SU-DHL-6 (cell line): ENCODE data around the gene NHSL2.

Experiments
- H2AFZ ChIP-seq: fragments of 200-600 bp; sonication (generic); 2 replicates; pipeline ENCODE4 v1.6.1; 2014; ENCODE audit warnings: low read depth, mild to moderate bottlenecking, moderate library complexity, mixed read lengths, antibody characterized with exemption, low read length; ENCODE audit not compliant: severe bottlenecking
- H3F3A ChIP-seq: fragments of 200-600 bp; shearing (Covaris generic); 2 replicates; pipeline ENCODE4 v1.6.0; 2016; ENCODE audit warnings: antibody characterized with exemption, mild to moderate bottlenecking; ENCODE audit not compliant: insufficient read depth
- H3K27ac ChIP-seq: fragments of 200-600 bp; sonication (generic); 2 replicates; pipeline ENCODE4 v1.5.1; 2016; ENCODE audit warnings: low read depth, mild to moderate bottlenecking, low read length, moderate library complexity, mixed read lengths
- H3K27me3 ChIP-seq: fragments of 200-600 bp; sonication (generic), shearing (Covaris generic); 2 replicates; pipeline ENCODE4 v1.6.0; 2014; ENCODE audit warnings: mild to moderate bottlenecking, low read length
- H3K36me3 ChIP-seq: fragments of 200-600 bp; sonication (generic); 2 replicates; pipeline ENCODE4 v1.6.1; 2014; ENCODE audit warnings: mild to moderate bottlenecking, low read length, mixed read lengths
- H3K4me2 ChIP-seq: fragments of 300-600, 200-600 bp; shearing (Covaris generic), sonication (generic); 2 replicates; pipeline ENCODE4 v1.6.0; 2014; ENCODE audit warnings: low read length, low read depth, mild to moderate bottlenecking; ENCODE audit not compliant: poor library complexity, severe bottlenecking
- H3K4me3 ChIP-seq: fragments of 200-600 bp; sonication (generic); 2 replicates; pipeline ENCODE4 v1.5.1; 2014; ENCODE audit warnings: antibody characterized with exemption, low read length, mild to moderate bottlenecking, mixed read lengths; ENCODE audit not compliant: insufficient read depth, poor library complexity, severe bottlenecking
- H3K79me2 ChIP-seq: fragments of 200-600 bp; sonication (generic); 2 replicates; pipeline ENCODE4 v1.6.1; 2014; ENCODE audit warnings: mild to moderate bottlenecking, low read length, moderate library complexity; ENCODE audit not compliant: insufficient read depth
- H3K9ac ChIP-seq: fragments of 200-600 bp; sonication (generic); 2 replicates; pipeline ENCODE4 v1.7.0; 2014; ENCODE audit warnings: mild to moderate bottlenecking, low read length
- H3K9me2 ChIP-seq: fragments of 200-600 bp; sonication (generic); replicated peaks from 2 replicates; pipeline ENCODE4 v1.6.1; 2014; ENCODE audit warnings: low read length; ENCODE audit not compliant: insufficient read depth
- H3K9me3 ChIP-seq: fragments of 200-600 bp; sonication (generic); 2 replicates; pipeline ENCODE4 v1.6.1; 2014; ENCODE audit warnings: low read length, mixed read lengths; ENCODE audit not compliant: insufficient read depth
- H4K20me1 ChIP-seq: fragments of 200-600 bp; sonication (generic); 2 replicates; pipeline ENCODE4 v1.6.1; 2014; ENCODE audit warnings: low read depth, mild to moderate bottlenecking, antibody characterized with exemption, low read length, moderate library complexity, mixed read lengths
- CTCF ChIP-seq: fragments of 200-600 bp; sonication (generic); IDR thresholded peaks from one replicate; pipeline ENCODE4 v1.5.1; 2017; ENCODE audit warnings: antibody characterized with exemption, mild to moderate bottlenecking, low read length, moderate library complexity; ENCODE audit not compliant: insufficient read depth, poor library complexity, severe bottlenecking
- EZH2phosphoT487 ChIP-seq: fragments of 200-600 bp; sonication (generic), shearing (Covaris generic); conservative IDR thresholded peaks from 2 replicates; pipeline ENCODE4 v1.6.1; 2018; ENCODE audit warnings: mild to moderate bottlenecking, antibody characterized with exemption, low read length, moderate library complexity, mixed read lengths

Gene NHSL2

GRCh38 chrX:72060921-72061490, 150.4 kb downstream of the NHSL2 start:
- no peaks in the 10 kb centered on the region for H3K9me3 ChIP-seq
- H3K9ac ChIP-seq = no peak overlapping the region
- H3K27me3 ChIP-seq = no peaks in the 10 kb centered on the region
- H3K4me3 ChIP-seq = no peak overlapping the region
- TF ChIP-seq EZH2phosphoT487 (no peak), CTCF (no peak)
- no peaks in the 10 kb centered on the region for H3F3A ChIP-seq
- H3K36me3 ChIP-seq = no peaks in the 10 kb centered on the region
- H4K20me1 ChIP-seq = no peaks in the 10 kb centered on the region
- H3K4me2 ChIP-seq = no peak overlapping the region
- no peaks in the 10 kb centered on the region for H3K9me2 ChIP-seq
- no peak overlapping the region for H3K27ac ChIP-seq
- no peaks in the 10 kb centered on the region for H3K79me2 ChIP-seq
- no peak overlapping the region for H2AFZ ChIP-seq

- H3K36me3 ChIP-seq = no peaks in the 10 kb centered on the region
- H3F3A ChIP-seq = no peaks in the 10 kb centered on the region
- H2AFZ ChIP-seq = no peak overlapping the region
- no peak overlapping the region for H3K4me2 ChIP-seq
- no peak overlapping the region for H3K4me3 ChIP-seq
- no peaks in the 10 kb centered on the region for H3K9me2 ChIP-seq
- no peaks in the 10 kb centered on the region for H4K20me1 ChIP-seq
- no peak overlapping the region for H3K9ac ChIP-seq
- H3K79me2 ChIP-seq = no peaks in the 10 kb centered on the region
- H3K27ac ChIP-seq = no peak overlapping the region
- no peaks in the 10 kb centered on the region for H3K27me3 ChIP-seq
- H3K9me3 ChIP-seq = no peaks in the 10 kb centered on the region
- TF ChIP-seq CTCF = no peak
- TF ChIP-seq EZH2phosphoT487 = no peak
Observed at GRCh38 chrX:72062916-72063315, 152.3 kb downstream of the NHSL2 start.

GRCh38 chrX:72069350-72070160, 158.9 kb downstream of the NHSL2 start:
- Histone ChIP-seq H3K4me2 (no peak overlapping the region), H3K27ac (no peak overlapping the region), H3K4me3 (no peak overlapping the region), H3K9me3 (no peaks in the 10 kb centered on the region), H3F3A (no peaks in the 10 kb centered on the region), H3K36me3 (no peaks in the 10 kb centered on the region), H4K20me1 (no peaks in the 10 kb centered on the region), H3K9ac (no peak overlapping the region), H3K9me2 (no peaks in the 10 kb centered on the region), H3K79me2 (no peaks in the 10 kb centered on the region), H2AFZ (no peak overlapping the region), H3K27me3 (no peaks in the 10 kb centered on the region)
- TF ChIP-seq EZH2phosphoT487 = no peak

- H3K36me3 ChIP-seq = no peaks in the 10 kb centered on the region
- H3K79me2 ChIP-seq = no peaks in the 10 kb centered on the region
- H4K20me1 ChIP-seq = no peaks in the 10 kb centered on the region
- H2AFZ ChIP-seq = no peak overlapping the region
- no peak overlapping the region for H3K4me3 ChIP-seq
- no peak overlapping the region for H3K27ac ChIP-seq
- no peaks in the 10 kb centered on the region for H3K27me3 ChIP-seq
- H3K9ac ChIP-seq = no peak overlapping the region
- H3K9me3 ChIP-seq = no peaks in the 10 kb centered on the region
- H3K9me2 ChIP-seq = no peaks in the 10 kb centered on the region
- TF ChIP-seq CTCF (no peak), EZH2phosphoT487 (no peak)
- no peaks in the 10 kb centered on the region for H3F3A ChIP-seq
- no peak overlapping the region for H3K4me2 ChIP-seq
Observed at GRCh38 chrX:72071213-72071612, 160.6 kb downstream of the NHSL2 start.
